HL-60/S4 (cell line): ENCODE data around the gene NFIX.

ENCODE experiments used
- in situ Hi-C: fragments of 300-500 bp; cut with MboI; formaldehyde crosslinking; loops from 2 replicates; pipeline ENCODE4 v1.14.3; 2022; ENCODE audit warnings: low sequenced_read_pairs

The NFIX gene

GRCh38 chr19:13100031-13100588, 104.8 kb downstream of the NFIX start:
- in situ Hi-C loops: no loop called here

GRCh38 chr19:13100841-13101589, 105.7 kb downstream of the NFIX start:
- in situ Hi-C loops: no loop called here

- in situ Hi-C loops: no loop called here
Measured at GRCh38 chr19:13101590-13102415, 106.5 kb downstream of the NFIX start.

GRCh38 chr19:13102416-13102665, 107.1 kb downstream of the NFIX start:
- in situ Hi-C loops: no loop called here

- in situ Hi-C loops: no loop called here
Measured at GRCh38 chr19:13102666-13103580, 107.6 kb downstream of the NFIX start, which contains the start of gene LYL1. Gene LYL1, minus strand, starts transcription at chr19:13102858. Its CDS starts 1,687 bp downstream, at chr19:13101171.

GRCh38 chr19:13103581-13104359, 108.5 kb downstream of the NFIX start:
- in situ Hi-C loops: no loop called here

- in situ Hi-C loops: no loop called here
Measured at GRCh38 chr19:13104360-13104847, 109.1 kb downstream of the NFIX start.

- in situ Hi-C loops: no loop called here
Measured at GRCh38 chr19:13104848-13105711, 109.8 kb downstream of the NFIX start.

GRCh38 chr19:13109361-13110098, 114.3 kb downstream of the NFIX start:
- in situ Hi-C loops: no loop called here

- in situ Hi-C loops: no loop called here
Measured at GRCh38 chr19:13110099-13110610, 114.9 kb downstream of the NFIX start.

GRCh38 chr19:13112555-13112954, 117.3 kb downstream of the NFIX start:
- in situ Hi-C loops: no loop called here

GRCh38 chr19:13115936-13116281, 120.6 kb downstream of the NFIX start:
- in situ Hi-C loops: no loop called here

GRCh38 chr19:13116282-13117175, 121.3 kb downstream of the NFIX start, which contains the start of gene TRMT1:
Gene TRMT1, minus strand, starts transcription at chr19:13116740. Its CDS starts 341 bp downstream, at chr19:13116399.
- in situ Hi-C loops: no loop called here

GRCh38 chr19:13117176-13117771, 122.0 kb downstream of the NFIX start:
- in situ Hi-C loops: no loop called here

- in situ Hi-C loops: no loop called here
Measured at GRCh38 chr19:13117772-13118423, 122.6 kb downstream of the NFIX start, which contains the start of gene NACC1. Gene NACC1, plus strand, starts transcription at chr19:13118264. Its CDS starts 16,944 bp downstream, at chr19:13135208.
